ENCODE results near the gene CEP152.

Gene CEP152

DNA sequence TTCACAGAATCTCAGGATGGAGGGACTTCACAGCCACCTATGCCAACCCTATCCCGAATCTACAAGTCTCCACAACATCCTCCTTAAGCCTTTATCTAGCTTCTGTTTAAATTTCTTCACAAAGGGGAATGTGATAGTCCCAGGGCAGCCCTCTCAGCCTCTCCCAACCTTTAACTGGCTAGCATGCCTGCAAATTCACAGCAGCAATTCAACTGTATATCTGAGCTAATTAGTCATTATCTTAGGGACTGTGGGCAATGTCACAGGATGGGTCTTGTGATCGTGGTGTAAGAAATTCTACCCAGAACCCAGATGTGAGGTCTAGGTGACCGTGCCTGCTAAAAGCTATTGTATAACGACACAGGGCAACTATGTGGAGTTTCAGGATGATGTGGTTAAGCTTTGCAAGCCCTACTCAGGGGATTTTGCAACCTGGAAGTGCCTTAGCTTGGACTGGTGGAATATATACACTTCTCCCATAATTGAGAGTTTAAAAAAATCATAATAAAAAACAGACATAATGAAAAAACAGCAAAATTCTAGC lies 99.8 kb downstream of the CEP152 start:
- DNase-seq (ENCODE audit: low read depth, low spot score) = no peak

GRCh38 chr15:48708641-48709040 lies 102.2 kb downstream of the CEP152 start:
- DNase-seq (ENCODE audit: low read depth, low spot score) = no peak

GRCh38 chr15:48705381-48705780 lies 105.5 kb downstream of the CEP152 start:
- DNase-seq (ENCODE audit: low read depth, low spot score) = no peak

DNA sequence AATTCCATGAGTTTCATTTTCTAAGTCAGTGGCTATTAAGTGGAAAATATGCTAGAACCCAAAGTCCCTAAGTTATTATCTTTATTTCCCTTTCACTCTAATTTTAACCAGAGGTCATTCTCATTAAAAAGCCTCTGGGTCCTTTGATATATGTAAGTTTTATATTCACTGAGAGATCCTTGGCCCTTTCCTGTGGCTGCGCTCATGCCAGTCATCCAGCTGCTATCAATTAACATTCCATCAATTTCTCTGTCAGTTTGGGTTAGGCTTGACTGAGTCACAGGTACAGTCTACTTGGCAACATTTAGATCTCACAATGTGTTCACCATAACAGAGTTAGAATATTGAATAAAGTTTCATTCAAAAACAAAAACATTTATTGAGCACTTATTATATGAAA lies 107.3 kb downstream of the CEP152 start:
- DNase-seq (ENCODE audit: low read depth, low spot score) = no peak

DNA sequence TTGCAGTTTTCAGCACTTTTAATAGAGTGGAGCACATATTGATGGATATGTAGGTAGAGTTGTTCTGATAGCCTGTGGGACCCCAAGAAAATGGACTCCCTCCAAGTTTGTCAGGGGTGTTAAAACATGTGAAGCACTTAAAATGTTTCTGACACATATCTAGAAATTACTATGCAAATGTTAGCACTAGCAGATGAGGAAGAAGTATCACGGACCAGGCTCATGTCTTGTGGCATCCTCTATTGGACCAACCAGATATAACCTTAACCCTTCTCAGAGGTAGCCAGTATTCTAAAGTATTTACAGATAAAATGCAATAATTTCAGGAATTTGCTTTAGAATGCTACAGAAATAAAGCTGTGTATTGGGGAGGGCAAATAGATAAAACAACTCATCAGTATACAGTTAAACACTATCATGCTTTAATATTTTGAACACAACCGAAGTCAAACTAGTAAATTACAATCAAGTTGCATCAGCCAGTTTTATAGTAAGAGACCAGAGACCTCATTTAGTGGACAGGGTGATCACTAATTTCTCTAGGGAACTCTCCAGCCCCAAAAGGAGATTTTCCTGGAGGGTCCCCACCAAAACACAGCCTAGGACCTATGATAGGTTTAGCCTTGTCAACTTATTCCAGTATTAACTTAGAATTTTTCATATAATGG lies 108.2 kb downstream of the CEP152 start:
- DNase-seq (ENCODE audit: low read depth, low spot score) = no peak

- no peak for DNase-seq (ENCODE audit: low read depth, low spot score)
Measured at GRCh38 chr15:48696627-48697312, 114.1 kb downstream of the CEP152 start.

DNA sequence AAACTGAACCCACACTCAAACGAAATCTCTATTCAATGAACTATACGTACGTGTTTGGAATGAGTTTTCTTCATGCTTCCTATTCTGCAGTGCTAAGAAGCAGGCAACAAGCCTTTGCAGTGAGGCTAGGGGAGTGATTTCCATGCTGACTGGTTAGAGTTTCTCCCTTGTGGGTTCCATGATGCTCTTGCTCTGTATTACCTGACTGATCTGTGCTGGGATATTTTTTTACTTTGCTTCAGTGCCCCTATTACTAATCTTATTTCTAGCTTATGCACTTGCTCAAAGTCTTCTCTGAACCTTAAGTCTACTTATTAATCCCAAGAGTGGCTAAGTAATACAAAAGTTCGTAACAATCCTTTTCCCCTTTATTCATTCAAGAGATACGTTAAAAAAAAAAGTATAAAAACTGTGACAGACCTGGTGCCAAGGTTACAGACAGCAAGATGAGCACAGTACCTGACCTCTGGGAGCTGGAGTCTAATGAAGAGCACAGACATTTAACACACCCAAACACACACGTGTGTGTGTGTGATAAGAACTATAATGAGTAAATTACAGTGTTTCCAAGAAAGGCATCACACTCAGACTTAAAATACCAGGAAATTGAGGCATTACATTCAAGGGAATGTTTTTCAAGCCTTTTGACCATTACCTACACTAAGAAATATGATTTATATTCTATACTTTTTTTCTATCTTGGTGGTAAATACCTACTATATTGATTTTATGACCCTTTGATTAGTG lies 114.9 kb downstream of the CEP152 start:
- DNase-seq (ENCODE audit: low read depth, low spot score) = no peak

DNA sequence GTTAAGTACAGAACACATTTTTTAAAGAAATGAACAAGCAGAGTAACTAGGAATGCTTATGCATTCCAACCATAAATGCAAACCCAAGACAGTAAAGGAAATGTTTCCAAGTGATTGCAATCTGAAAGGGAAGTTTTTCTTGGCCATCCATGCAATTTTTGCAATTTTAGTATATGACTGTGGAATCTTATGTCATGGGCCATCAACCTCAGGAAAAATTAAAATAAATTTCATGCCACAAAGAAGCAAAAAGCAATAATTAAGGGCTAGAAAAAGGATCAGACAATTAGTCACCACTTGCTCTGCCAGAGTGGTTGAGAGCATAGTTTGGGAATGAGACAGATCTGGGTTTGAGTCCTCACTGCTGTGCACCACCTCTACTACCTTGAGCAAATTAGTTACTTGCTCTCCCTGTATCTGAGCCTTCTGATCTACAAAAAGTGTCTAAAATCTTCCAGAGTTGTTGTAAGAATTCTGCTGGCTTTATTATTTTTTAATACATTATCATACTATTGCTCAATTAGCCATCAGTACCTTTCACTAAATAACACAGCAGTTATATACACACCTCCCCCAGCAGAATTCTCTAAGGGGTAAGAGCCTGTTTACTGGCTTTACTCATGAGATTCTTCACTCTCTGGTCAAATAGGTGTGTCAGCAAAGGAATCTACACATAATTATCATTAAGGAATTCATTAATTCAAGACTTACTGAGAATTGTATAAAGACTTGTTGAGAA lies 115.6 kb downstream of the CEP152 start:
- no peak for DNase-seq (ENCODE audit: low read depth, low spot score)

- DNase-seq (ENCODE audit: low read depth, low spot score) = no peak
Measured at GRCh38 chr15:48693484-48693883, 117.4 kb downstream of the CEP152 start.

- DNase-seq (ENCODE audit: low read depth, low spot score) = no peak
Measured at GRCh38 chr15:48688493-48688892, 122.4 kb downstream of the CEP152 start.

Data from brain pericyte (primary cell).